Mammary epithelial cell (primary cell): ENCODE measurements around the gene ZNF708.
"Not testable (repeated sequence)": the region's sequence is repeated elsewhere in the genome, so short reads cannot be mapped to it uniquely, and the experiment has no call there.

Experiments
- EZH2 ChIP-seq: IDR thresholded peaks from 2 replicates; pipeline ENCODE4 v1.6.1; 2012; ENCODE audit warnings: low read length, inconsistent platforms, borderline replicate concordance
- TF ChIP-seq, protein P1 (sequence below), 2 donors: IDR thresholded peaks in 1 of 2; conservative IDR thresholded peaks in 1 of 2; 2 replicates each; pipeline ENCODE4 v1.5.1; 2011 to 2012; ENCODE audit warnings: inconsistent platforms in 2 of 2, low read length in 2 of 2, mild to moderate bottlenecking in 2 of 2, control low read depth in 1 of 2, low read depth in 1 of 2; ENCODE audit not compliant: insufficient read depth in 1 of 2; ENCODE audit errors: extremely low read depth in 1 of 2

GRCh38 chr19:21312807-21313206 is 16.4 kb downstream of the ZNF708 start:
- TF ChIP-seq, protein P1, sequence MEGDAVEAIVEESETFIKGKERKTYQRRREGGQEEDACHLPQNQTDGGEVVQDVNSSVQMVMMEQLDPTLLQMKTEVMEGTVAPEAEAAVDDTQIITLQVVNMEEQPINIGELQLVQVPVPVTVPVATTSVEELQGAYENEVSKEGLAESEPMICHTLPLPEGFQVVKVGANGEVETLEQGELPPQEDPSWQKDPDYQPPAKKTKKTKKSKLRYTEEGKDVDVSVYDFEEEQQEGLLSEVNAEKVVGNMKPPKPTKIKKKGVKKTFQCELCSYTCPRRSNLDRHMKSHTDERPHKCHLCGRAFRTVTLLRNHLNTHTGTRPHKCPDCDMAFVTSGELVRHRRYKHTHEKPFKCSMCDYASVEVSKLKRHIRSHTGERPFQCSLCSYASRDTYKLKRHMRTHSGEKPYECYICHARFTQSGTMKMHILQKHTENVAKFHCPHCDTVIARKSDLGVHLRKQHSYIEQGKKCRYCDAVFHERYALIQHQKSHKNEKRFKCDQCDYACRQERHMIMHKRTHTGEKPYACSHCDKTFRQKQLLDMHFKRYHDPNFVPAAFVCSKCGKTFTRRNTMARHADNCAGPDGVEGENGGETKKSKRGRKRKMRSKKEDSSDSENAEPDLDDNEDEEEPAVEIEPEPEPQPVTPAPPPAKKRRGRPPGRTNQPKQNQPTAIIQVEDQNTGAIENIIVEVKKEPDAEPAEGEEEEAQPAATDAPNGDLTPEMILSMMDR (conservative IDR thresholded peaks at IDR 0.05 in 1 of 2, IDR thresholded peaks at IDR 0.05 in 1 of 2; ENCODE audit: extremely low read depth in 1 of 2, insufficient read depth in 1 of 2, low read depth in 1 of 2, low read length in 2 of 2), result not testable (repeated sequence)
- not testable (repeated sequence) for TF ChIP-seq EZH2
